ENCODE results near the gene KREMEN1. TPM values are rescaled to one million over a fixed set of nuclear protein-coding genes. Genes with fewer than 3 reads are reported as not detected.
"Not testable (repeated sequence)": the region's sequence is repeated elsewhere in the genome, so short reads cannot be mapped to it uniquely, and the experiment has no call there.

Gene KREMEN1
- total and polyA plus RNA-seq, 2 donors = 10.7 to 14.2 TPM

DNA sequence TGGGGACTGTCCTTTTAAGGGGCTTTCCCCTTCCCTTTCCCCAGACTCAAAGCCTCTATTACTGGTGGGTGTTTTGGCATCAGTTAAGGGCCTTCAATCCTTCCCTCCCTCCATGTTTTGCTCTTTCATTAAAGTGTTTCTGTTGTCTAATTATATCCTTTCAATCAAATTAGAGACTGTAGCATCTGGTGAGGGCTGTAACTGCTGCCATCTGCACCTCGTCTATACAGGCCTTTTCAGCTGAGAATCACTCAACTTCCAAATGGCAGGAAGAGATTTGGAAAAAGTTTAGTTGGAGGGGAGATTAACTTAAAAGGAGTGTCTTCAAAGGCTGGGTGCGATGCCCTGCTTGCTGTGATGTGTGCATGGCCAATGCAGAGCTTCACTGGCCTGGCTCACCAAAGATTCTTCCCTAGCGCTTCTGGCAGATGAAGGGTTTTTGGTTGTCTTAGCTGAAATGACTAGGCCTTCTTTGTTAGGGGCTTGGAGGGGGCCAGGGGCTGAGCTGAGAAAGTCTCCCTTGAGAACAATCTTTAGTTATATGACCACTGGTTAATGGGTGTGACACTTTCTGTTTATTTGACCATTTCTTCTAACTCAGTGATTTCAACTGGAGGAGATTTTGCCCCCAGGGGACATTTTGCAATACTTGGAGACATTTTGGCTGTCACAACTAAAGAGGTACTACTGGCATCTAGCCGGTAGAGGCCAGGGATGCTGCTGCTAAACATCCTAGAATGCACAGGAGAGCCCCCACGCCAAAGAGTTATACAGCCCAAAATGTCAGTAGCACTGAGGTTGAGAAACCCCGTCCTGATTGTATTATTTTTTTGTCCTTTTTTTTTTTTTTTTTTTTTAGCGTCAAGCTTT is 7.5 kb downstream of the KREMEN1 start:
- no peak for DNase-seq (ENCODE audit: low read depth in 6 of 9, low spot score in 9 of 9)
- 83% methylated on average over 7 of the region's 7 CpGs for whole genome bisulfite sequencing
- H3K9me3 ChIP-seq (ENCODE audit: control insufficient read depth in 2 of 2, insufficient read depth in 1 of 2, low read length in 1 of 2) = no peaks in the 10 kb centered on the region
- H3K27ac ChIP-seq (ENCODE audit: low read depth in 1 of 2, low read length in 1 of 2) = peak overlapping the region in 1 of 2 donors; percentile 97
- no peaks in the 10 kb centered on the region for H3K27me3 ChIP-seq (ENCODE audit: control insufficient read depth in 2 of 2, insufficient read depth in 1 of 2, low read length in 1 of 2)
- no peak overlapping the region for H3K4me3 ChIP-seq (ENCODE audit: low read length in 2 of 2)
- H3K4me1 ChIP-seq (ENCODE audit: control insufficient read depth in 2 of 2, insufficient read depth in 2 of 2, low read length in 2 of 2) = peaks cover 34 to 54% of the 10 kb centered on the region in 2 donors
- peaks cover 0 to 6% of the 10 kb centered on the region in 2 donors for H3K36me3 ChIP-seq (ENCODE audit: control insufficient read depth in 2 of 2, insufficient read depth in 2 of 2, low read length in 1 of 2)

DNA sequence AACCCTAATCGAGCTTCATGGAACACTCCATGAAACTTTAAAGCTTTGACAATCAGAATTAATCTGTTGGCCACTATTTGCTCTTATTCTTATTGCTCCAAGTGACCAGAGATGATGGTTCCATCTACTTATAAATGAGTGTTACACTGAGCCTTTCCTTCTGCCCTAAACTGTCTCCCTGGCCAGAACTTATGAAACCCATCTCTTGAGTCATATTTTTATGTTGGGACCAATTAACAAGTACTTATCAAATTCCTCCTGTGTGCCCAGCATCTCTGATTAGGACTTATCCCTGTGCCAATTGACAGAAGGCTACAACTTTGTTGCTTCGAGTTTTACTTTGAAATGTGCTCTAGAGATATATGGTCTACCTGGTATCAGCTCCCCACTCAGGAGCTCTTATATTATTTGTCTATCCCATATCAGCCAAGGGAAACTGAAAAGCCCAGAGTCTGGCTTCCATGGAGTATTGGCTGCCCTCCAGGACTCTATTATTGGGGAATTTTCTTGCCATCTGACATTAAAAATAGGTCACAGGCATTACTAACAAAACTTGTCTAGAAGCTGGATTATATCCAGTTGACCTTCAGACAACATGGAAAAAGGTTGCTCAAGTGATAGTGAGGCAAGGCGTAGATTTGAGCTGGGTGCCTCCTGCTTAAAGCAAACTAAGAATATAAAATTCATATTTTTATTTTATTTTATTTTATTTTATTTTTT is 8.8 kb downstream of the KREMEN1 start:
- Histone ChIP-seq H3K27ac (ENCODE audit: low read depth in 1 of 2, low read length in 1 of 2) (no peak overlapping the region), H3K36me3 (ENCODE audit: control insufficient read depth in 2 of 2, insufficient read depth in 2 of 2, low read length in 1 of 2) (peaks cover 0 to 6% of the 10 kb centered on the region in 2 donors), H3K9me3 (ENCODE audit: control insufficient read depth in 2 of 2, insufficient read depth in 1 of 2, low read length in 1 of 2) (no peaks in the 10 kb centered on the region), H3K4me1 (ENCODE audit: control insufficient read depth in 2 of 2, insufficient read depth in 2 of 2, low read length in 2 of 2) (peaks cover 29 to 48% of the 10 kb centered on the region in 2 donors), H3K27me3 (ENCODE audit: control insufficient read depth in 2 of 2, insufficient read depth in 1 of 2, low read length in 1 of 2) (no peaks in the 10 kb centered on the region), H3K4me3 (ENCODE audit: low read length in 2 of 2) (no peak overlapping the region)
- DNase-seq (ENCODE audit: low read depth in 6 of 9, low spot score in 9 of 9) = no peak
- 94% methylated on average over 3 of the region's 3 CpGs for WGBS

DNA sequence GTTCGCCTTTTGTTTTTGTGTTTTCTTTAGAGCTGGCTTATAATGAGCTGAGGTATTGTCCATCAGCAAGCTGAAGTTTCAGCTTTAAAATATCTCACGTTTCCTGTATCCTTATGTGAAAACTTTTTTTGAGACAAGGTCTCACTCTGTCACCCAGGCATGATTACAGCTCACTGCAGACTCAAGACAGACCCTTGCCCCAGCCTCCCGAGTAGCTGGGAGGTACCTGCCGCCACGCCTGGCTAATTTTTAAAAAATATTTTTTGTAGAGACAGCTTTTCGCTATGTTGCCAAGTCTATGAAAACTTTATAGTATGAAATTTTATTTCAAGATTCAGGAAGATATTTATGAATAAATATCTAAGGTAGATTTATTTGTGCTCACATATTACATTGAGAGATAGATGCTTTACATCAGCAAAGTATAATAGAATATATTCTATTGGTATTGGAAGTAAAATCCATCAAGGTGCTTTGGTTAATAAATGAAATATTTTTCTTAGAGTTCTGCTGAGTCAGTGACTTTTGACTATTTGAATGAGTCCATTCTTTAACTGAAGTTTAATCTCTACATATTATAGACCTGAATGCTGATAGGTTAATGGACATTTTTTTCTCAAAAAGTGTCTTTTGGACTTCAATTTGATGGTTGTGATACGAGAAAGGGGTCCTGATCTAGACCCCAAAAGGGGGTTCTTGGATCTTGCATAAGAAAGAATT is 10.2 kb downstream of the KREMEN1 start:
- H3K27me3 ChIP-seq (ENCODE audit: control insufficient read depth in 2 of 2, insufficient read depth in 1 of 2, low read length in 1 of 2) = no peaks in the 10 kb centered on the region
- no peak overlapping the region for H3K4me3 ChIP-seq (ENCODE audit: low read length in 2 of 2)
- peaks cover 26 to 38% of the 10 kb centered on the region in 2 donors for H3K4me1 ChIP-seq (ENCODE audit: control insufficient read depth in 2 of 2, insufficient read depth in 2 of 2, low read length in 2 of 2)
- no peak for DNase-seq (ENCODE audit: low read depth in 6 of 9, low spot score in 9 of 9)
- H3K36me3 ChIP-seq (ENCODE audit: control insufficient read depth in 2 of 2, insufficient read depth in 2 of 2, low read length in 1 of 2) = peaks cover 0 to 6% of the 10 kb centered on the region in 2 donors
- WGBS = 92% methylated on average over 7 of the region's 7 CpGs
- H3K27ac ChIP-seq (ENCODE audit: low read depth in 1 of 2, low read length in 1 of 2) = no peak overlapping the region
- no peaks in the 10 kb centered on the region for H3K9me3 ChIP-seq (ENCODE audit: control insufficient read depth in 2 of 2, insufficient read depth in 1 of 2, low read length in 1 of 2)

DNA sequence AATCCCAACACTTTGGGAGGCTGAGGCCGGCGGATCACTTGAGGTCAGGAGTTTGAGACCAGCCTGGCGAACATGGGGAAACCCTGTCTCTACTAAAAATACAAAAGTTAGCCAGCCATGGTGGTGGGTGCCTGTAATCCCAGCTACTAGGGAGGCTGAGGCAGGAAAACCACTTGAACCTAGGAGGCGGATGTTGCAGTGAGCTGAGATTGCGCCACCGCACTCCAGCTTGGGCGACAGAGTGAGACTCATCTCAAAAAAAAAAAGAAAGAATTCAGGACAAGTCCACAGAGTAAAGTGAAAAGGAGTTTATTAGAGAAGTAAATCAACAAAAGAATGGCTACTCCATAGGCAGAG is 10.7 kb downstream of the KREMEN1 start:
- H3K4me1 ChIP-seq (ENCODE audit: control insufficient read depth in 2 of 2, insufficient read depth in 2 of 2, low read length in 2 of 2) = peaks cover 23 to 34% of the 10 kb centered on the region in 2 donors
- H3K9me3 ChIP-seq (ENCODE audit: control insufficient read depth in 2 of 2, insufficient read depth in 1 of 2, low read length in 1 of 2); DNase-seq (ENCODE audit: low read depth in 6 of 9, low spot score in 9 of 9); H3K27me3 ChIP-seq (ENCODE audit: control insufficient read depth in 2 of 2, insufficient read depth in 1 of 2, low read length in 1 of 2); H3K27ac ChIP-seq (ENCODE audit: low read depth in 1 of 2, low read length in 1 of 2); H3K4me3 ChIP-seq (ENCODE audit: low read length in 2 of 2); H3K36me3 ChIP-seq (ENCODE audit: control insufficient read depth in 2 of 2, insufficient read depth in 2 of 2, low read length in 1 of 2): not testable (repeated sequence)
- 98% methylated on average over 7 of the region's 7 CpGs for WGBS

DNA sequence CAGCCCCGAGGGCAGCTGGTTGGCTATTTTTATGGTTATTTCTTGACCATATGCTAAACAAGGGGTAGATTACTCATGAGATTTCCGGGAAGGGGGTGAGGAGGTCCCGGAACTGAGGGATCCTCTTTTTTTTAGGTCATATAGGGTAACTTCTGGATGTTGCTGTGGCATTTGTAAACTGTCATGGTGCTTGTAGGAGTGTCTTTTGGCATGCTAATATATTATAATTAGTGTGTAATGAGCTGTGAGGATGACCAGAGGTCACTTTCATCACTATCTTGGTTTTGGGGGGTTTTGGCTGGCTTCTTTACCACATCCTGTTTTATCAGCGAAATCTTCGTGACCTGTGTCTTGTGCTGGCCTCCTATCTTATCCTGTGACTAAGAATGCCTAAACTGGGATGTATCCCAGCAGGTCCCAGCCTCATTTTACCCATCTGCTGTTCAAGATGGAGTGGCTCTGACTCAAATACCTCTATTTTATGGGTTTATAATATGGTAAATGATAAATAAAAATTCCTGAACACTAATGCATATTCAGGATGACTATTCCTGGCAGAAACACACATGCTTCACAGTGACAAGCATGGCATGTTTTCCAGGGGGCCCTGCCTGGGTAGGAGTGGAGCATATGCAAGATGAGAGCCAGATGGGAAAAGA is 11.2 kb downstream of the KREMEN1 start:
- H3K36me3 ChIP-seq (ENCODE audit: control insufficient read depth in 2 of 2, insufficient read depth in 2 of 2, low read length in 1 of 2) = peaks cover 0 to 6% of the 10 kb centered on the region in 2 donors
- H3K4me3 ChIP-seq (ENCODE audit: low read length in 2 of 2) = no peak overlapping the region
- H3K4me1 ChIP-seq (ENCODE audit: control insufficient read depth in 2 of 2, insufficient read depth in 2 of 2, low read length in 2 of 2) = peaks cover 20 to 29% of the 10 kb centered on the region in 2 donors
- 87% methylated on average over 5 of the region's 5 CpGs for WGBS
- H3K27ac ChIP-seq (ENCODE audit: low read depth in 1 of 2, low read length in 1 of 2) = no peak overlapping the region
- no peaks in the 10 kb centered on the region for H3K9me3 ChIP-seq (ENCODE audit: control insufficient read depth in 2 of 2, insufficient read depth in 1 of 2, low read length in 1 of 2)
- no peak for DNase-seq (ENCODE audit: low read depth in 6 of 9, low spot score in 9 of 9)
- no peaks in the 10 kb centered on the region for H3K27me3 ChIP-seq (ENCODE audit: control insufficient read depth in 2 of 2, insufficient read depth in 1 of 2, low read length in 1 of 2)

DNA sequence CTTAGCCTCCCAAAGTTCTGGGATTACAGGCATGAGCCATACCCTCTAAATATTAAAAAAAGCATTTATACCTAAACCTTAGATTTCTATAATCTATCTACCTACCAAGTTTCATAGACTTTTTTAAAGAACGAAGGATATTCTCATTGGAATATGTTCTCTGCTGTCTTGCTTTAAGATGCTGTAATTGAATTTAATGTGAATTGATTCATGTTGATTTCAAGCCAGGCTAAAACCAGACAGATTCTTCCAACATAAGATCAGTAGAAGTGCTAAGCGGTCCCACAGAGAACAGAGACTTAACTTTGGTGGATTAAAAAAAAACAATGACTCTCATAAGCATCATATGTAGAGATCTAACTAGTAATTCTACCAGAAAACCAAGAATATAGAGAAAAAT is 14.2 kb downstream of the KREMEN1 start:
- Histone ChIP-seq H3K27me3 (ENCODE audit: control insufficient read depth in 2 of 2, insufficient read depth in 1 of 2, low read length in 1 of 2) (no peaks in the 10 kb centered on the region), H3K4me3 (ENCODE audit: low read length in 2 of 2) (no peak overlapping the region), H3K4me1 (ENCODE audit: control insufficient read depth in 2 of 2, insufficient read depth in 2 of 2, low read length in 2 of 2) (peaks cover 0 to 11% of the 10 kb centered on the region in 2 donors), H3K9me3 (ENCODE audit: control insufficient read depth in 2 of 2, insufficient read depth in 1 of 2, low read length in 1 of 2) (no peaks in the 10 kb centered on the region), H3K27ac (ENCODE audit: low read depth in 1 of 2, low read length in 1 of 2) (no peak overlapping the region), H3K36me3 (ENCODE audit: control insufficient read depth in 2 of 2, insufficient read depth in 2 of 2, low read length in 1 of 2) (peaks cover 0 to 6% of the 10 kb centered on the region in 2 donors)
- WGBS = 100% methylated on average over 2 of the region's 2 CpGs
- DNase-seq (ENCODE audit: low read depth in 6 of 9, low spot score in 9 of 9) = no peak

DNA sequence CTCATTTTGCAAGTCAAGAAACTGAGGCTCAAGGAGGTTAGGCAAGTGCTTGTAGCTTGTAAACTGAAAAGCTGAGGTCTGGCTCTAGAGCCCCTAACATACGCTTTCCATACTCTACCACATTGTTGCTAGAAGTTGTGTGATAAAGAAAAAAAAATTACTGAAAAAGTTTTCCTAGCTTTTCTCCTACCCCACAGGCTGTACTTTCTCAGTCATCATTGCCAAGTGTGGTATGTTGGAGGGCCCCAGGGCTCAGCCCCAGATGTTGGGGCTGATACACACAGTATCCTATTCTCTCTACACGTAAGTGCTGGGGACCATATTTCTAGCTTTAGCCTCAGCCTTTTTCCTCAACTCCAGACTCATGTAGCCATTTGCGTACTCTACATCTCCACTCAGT is 16.0 kb downstream of the KREMEN1 start:
- Histone ChIP-seq H3K4me1 (ENCODE audit: control insufficient read depth in 2 of 2, insufficient read depth in 2 of 2, low read length in 2 of 2) (peaks cover 0 to 10% of the 10 kb centered on the region in 2 donors), H3K36me3 (ENCODE audit: control insufficient read depth in 2 of 2, insufficient read depth in 2 of 2, low read length in 1 of 2) (no peaks in the 10 kb centered on the region), H3K4me3 (ENCODE audit: low read length in 2 of 2) (no peak overlapping the region), H3K9me3 (ENCODE audit: control insufficient read depth in 2 of 2, insufficient read depth in 1 of 2, low read length in 1 of 2) (no peaks in the 10 kb centered on the region), H3K27me3 (ENCODE audit: control insufficient read depth in 2 of 2, insufficient read depth in 1 of 2, low read length in 1 of 2) (no peaks in the 10 kb centered on the region), H3K27ac (ENCODE audit: low read depth in 1 of 2, low read length in 1 of 2) (no peak overlapping the region)
- DNase-seq (ENCODE audit: low read depth in 6 of 9, low spot score in 9 of 9) = no peak
- 100% methylated on average over 3 of the region's 3 CpGs for WGBS

DNA sequence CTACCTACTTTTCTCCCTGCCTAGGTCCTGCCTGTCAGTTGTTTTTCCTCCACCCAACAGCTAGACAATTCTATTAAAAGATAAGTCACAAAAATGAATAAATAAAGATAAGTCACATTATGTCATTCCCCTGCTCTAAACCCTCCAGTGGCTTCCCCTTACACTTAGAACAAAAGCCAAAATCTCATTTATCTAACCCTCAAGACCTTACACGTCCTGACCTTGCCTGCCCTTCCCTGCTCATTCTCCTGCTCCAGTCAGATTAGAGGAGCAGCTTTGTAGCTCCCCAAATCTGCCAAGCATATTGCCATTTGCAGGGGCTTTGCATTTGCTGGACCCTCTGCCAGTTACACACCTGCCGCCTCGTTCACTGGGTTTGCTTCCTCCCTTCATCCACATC is 16.7 kb downstream of the KREMEN1 start:
- H3K27me3 ChIP-seq (ENCODE audit: control insufficient read depth in 2 of 2, insufficient read depth in 1 of 2, low read length in 1 of 2) = no peaks in the 10 kb centered on the region
- DNase-seq (ENCODE audit: low read depth in 6 of 9, low spot score in 9 of 9) = no peak
- H3K27ac ChIP-seq (ENCODE audit: low read depth in 1 of 2, low read length in 1 of 2) = no peak overlapping the region
- H3K4me3 ChIP-seq (ENCODE audit: low read length in 2 of 2) = no peak overlapping the region
- 59% methylated on average over 3 of the region's 3 CpGs for WGBS
- peaks cover 0 to 8% of the 10 kb centered on the region in 2 donors for H3K4me1 ChIP-seq (ENCODE audit: control insufficient read depth in 2 of 2, insufficient read depth in 2 of 2, low read length in 2 of 2)
- no peaks in the 10 kb centered on the region for H3K9me3 ChIP-seq (ENCODE audit: control insufficient read depth in 2 of 2, insufficient read depth in 1 of 2, low read length in 1 of 2)
- H3K36me3 ChIP-seq (ENCODE audit: control insufficient read depth in 2 of 2, insufficient read depth in 2 of 2, low read length in 1 of 2) = peaks cover 2 to 4% of the 10 kb centered on the region in 2 donors
